Keratinocyte (primary cell): ENCODE results near the gene DMXL2. TPM values are rescaled to one million over a fixed set of nuclear protein-coding genes. Genes with fewer than 3 reads are reported as not detected.

Experiments used
- DNase-seq: peaks from one replicate; pipeline ENCODE4 v3.0.0-alpha.2; 2011; ENCODE audit warnings: low read depth, missing footprints, low spot score
- FAIRE-seq: peaks from 2 replicates; lab custom pipeline; 2011; peaks lifted over from hg19 to GRCh38; lab: Jason Lieb, UNC
- H2AFZ ChIP-seq: 2 replicates; pipeline ENCODE4 v1.6.0; 2012; ENCODE audit warnings: low read length, control low read depth, inconsistent platforms; ENCODE audit not compliant: control insufficient read depth
- H3K27ac ChIP-seq: 2 replicates; pipeline ENCODE4 v1.5.1; 2011; ENCODE audit warnings: low read length; ENCODE audit not compliant: control insufficient read depth, insufficient read depth
- H3K27me3 ChIP-seq: 3 replicates; pipeline ENCODE4 v1.6.0; 2011; ENCODE audit warnings: low read length; ENCODE audit not compliant: control insufficient read depth, insufficient read depth; ENCODE audit errors: extremely low read depth
- H3K36me3 ChIP-seq, 2 experiments: 2 replicates in 1 of 2; 3 replicates in 1 of 2; pipeline ENCODE4 v1.5.1; 2011; ENCODE audit warnings: low read length in 2 of 2, mild to moderate bottlenecking in 1 of 2; ENCODE audit not compliant: control insufficient read depth in 2 of 2, insufficient read depth in 2 of 2; ENCODE audit errors: extremely low read depth in 1 of 2
- H3K4me1 ChIP-seq: 3 replicates; pipeline ENCODE4 v1.5.1; 2011; ENCODE audit warnings: low read length; ENCODE audit not compliant: control insufficient read depth, insufficient read depth; ENCODE audit errors: extremely low read depth
- H3K4me2 ChIP-seq: 3 replicates; pipeline ENCODE4 v1.6.0; 2011; ENCODE audit warnings: low read depth, low read length; ENCODE audit not compliant: control insufficient read depth, insufficient read depth; ENCODE audit errors: extremely low read depth
- H3K4me3 ChIP-seq, 3 experiments: fragments of 200-600 bp in 1 of 3; sonication (generic) in 1 of 3; 2 replicates in 2 of 3; 3 replicates in 1 of 3; pipeline ENCODE4 v1.5.1; 2011 to 2016; ENCODE audit warnings: low read length in 3 of 3, mild to moderate bottlenecking in 3 of 3, control low read depth in 2 of 3, inconsistent platforms in 1 of 3, low read depth in 1 of 3, mixed read lengths in 1 of 3, mixed run types in 1 of 3, moderate library complexity in 1 of 3; ENCODE audit not compliant: control insufficient read depth in 2 of 3, insufficient read depth in 2 of 3; ENCODE audit errors: extremely low read depth in 1 of 3
- H3K79me2 ChIP-seq: 2 replicates; pipeline ENCODE4 v1.6.0; 2012; ENCODE audit warnings: low read length; ENCODE audit not compliant: control insufficient read depth, insufficient read depth
- H3K9ac ChIP-seq: 3 replicates; pipeline ENCODE4 v1.6.0; 2011; ENCODE audit warnings: low read length; ENCODE audit not compliant: control insufficient read depth, insufficient read depth; ENCODE audit errors: extremely low read depth
- H3K9me1 ChIP-seq: 3 replicates; pipeline ENCODE4 v1.6.0; 2011; ENCODE audit warnings: low read length; ENCODE audit not compliant: control insufficient read depth, insufficient read depth; ENCODE audit errors: extremely low read depth
- H3K9me3 ChIP-seq: 2 replicates; pipeline ENCODE4 v1.5.1; 2012; ENCODE audit warnings: low read depth, low read length; ENCODE audit not compliant: control insufficient read depth
- H4K20me1 ChIP-seq: 3 replicates; pipeline ENCODE4 v1.6.0; 2011; ENCODE audit warnings: low read length; ENCODE audit not compliant: control insufficient read depth, insufficient read depth; ENCODE audit errors: extremely low read depth
- EZH2 ChIP-seq: IDR thresholded peaks from one replicate; pipeline ENCODE4 v1.6.1; 2012; ENCODE audit warnings: inconsistent platforms, mild to moderate bottlenecking, low read length, moderate library complexity
- dilution Hi-C: fragments of 300-500 bp; cut with MboI; formaldehyde crosslinking; loops from one replicate; pipeline ENCODE4 v1.7.0; 2020; ENCODE audit warnings: low sequenced_read_pairs; ENCODE audit not compliant: extremely low pct_ligation_motif_present
- polyA plus RNA-seq, 5 experiments: library from polyadenylated mRNA; depleted of rRNA in 3 of 5; stranded (reverse) in 3 of 5; stranded (forward) in 1 of 5; unstranded in 1 of 5; fragments of >200 nt; gene quantifications; 1 replicate in 1 of 5; 2 replicates in 3 of 5; 3 replicates in 1 of 5; pipeline versions ENCODE4 v1.2.1 to v1.2.3, GENCODE V29; 2011 to 2012; ENCODE audit warnings: missing spikeins in 2 of 5, low read depth in 1 of 5, low replicate concordance in 1 of 5
- TF ChIP-seq, protein P1 (sequence below), 3 experiments: IDR thresholded peaks in 1 of 3; conservative IDR thresholded peaks in 1 of 3; optimal IDR thresholded peaks in 1 of 3; 2 replicates in 2 of 3; 3 replicates in 1 of 3; pipeline versions ENCODE3 to v1.5.1; 2011; ENCODE audit warnings: low read length in 3 of 3, mild to moderate bottlenecking in 3 of 3, moderate library complexity in 2 of 3, control low read depth in 1 of 3, inconsistent platforms in 1 of 3; ENCODE audit not compliant: insufficient read depth in 2 of 3; ENCODE audit errors: extremely low read depth in 1 of 3

Gene DMXL2
- polyA plus RNA-seq, 1 donor (not counting 4 experiments of a cell fraction or from before 2014, with no cell fraction given), result 14.9 TPM

DNA sequence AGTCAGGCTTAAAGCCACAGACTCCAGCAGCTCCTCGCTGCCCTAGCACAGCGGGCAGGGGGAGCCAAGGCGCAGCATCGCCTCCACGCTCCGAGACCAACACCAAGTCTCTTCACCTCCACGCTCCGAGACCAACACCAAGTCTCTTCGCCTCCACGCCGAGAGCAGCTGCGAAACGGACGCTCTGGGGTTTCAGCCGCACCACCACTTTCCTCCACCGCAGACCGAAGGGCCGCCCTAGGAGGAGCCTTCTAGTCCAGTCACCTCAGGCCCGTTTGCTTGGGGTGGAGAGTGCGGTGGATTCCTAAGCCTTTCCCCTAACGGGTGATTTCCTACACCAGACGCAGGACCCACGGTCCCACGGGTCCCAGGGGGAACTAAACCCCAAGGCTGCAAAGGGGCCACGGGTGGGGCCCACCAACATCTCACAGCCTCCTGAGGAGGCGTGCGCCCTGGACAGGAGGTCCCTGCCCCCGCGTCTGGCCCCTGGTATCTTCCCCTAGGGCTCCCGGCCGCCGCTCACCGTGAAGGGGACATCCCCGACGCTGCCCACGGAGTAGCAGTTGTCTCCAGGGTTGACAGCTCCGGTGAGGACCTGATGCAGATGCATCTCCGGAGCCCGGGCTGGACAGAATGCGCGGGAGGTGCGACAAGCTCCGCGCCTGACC lies 501 bp downstream of the DMXL2 start:
- Histone ChIP-seq H2AFZ (peak overlapping the region; percentile 99), H3K27me3 (no peaks in the 10 kb centered on the region), H4K20me1 (no peaks in the 10 kb centered on the region), H3K79me2 (peaks cover 23% of the 10 kb centered on the region), H3K4me2 (peak overlapping the region; percentile 91), H3K9me3 (no peaks in the 10 kb centered on the region), H3K4me1 (peaks cover 8% of the 10 kb centered on the region), H3K9me1 (no peaks in the 10 kb centered on the region), H3K4me3 (peak overlapping the region; percentile 83 to 91 (median 86)), H3K36me3 (no peaks in the 10 kb centered on the region), H3K9ac (peak overlapping the region; percentile 83), H3K27ac (peak overlapping the region; percentile 51)
- FAIRE-seq, result no peak
- dilution Hi-C loops, result no loop called here
- DNase-seq, result no peak
- TF ChIP-seq EZH2, result no peak
- TF ChIP-seq, protein P1, sequence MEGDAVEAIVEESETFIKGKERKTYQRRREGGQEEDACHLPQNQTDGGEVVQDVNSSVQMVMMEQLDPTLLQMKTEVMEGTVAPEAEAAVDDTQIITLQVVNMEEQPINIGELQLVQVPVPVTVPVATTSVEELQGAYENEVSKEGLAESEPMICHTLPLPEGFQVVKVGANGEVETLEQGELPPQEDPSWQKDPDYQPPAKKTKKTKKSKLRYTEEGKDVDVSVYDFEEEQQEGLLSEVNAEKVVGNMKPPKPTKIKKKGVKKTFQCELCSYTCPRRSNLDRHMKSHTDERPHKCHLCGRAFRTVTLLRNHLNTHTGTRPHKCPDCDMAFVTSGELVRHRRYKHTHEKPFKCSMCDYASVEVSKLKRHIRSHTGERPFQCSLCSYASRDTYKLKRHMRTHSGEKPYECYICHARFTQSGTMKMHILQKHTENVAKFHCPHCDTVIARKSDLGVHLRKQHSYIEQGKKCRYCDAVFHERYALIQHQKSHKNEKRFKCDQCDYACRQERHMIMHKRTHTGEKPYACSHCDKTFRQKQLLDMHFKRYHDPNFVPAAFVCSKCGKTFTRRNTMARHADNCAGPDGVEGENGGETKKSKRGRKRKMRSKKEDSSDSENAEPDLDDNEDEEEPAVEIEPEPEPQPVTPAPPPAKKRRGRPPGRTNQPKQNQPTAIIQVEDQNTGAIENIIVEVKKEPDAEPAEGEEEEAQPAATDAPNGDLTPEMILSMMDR (optimal IDR thresholded peaks at IDR 0.05 in 1 of 3, IDR thresholded peaks at IDR 0.05 in 1 of 3, conservative IDR thresholded peaks at IDR 0.05 in 1 of 3; ENCODE audit: extremely low read depth in 1 of 3, insufficient read depth in 2 of 3, low read length in 3 of 3), result peak in 2 of 3 experiments; percentile 29 to 32

DNA sequence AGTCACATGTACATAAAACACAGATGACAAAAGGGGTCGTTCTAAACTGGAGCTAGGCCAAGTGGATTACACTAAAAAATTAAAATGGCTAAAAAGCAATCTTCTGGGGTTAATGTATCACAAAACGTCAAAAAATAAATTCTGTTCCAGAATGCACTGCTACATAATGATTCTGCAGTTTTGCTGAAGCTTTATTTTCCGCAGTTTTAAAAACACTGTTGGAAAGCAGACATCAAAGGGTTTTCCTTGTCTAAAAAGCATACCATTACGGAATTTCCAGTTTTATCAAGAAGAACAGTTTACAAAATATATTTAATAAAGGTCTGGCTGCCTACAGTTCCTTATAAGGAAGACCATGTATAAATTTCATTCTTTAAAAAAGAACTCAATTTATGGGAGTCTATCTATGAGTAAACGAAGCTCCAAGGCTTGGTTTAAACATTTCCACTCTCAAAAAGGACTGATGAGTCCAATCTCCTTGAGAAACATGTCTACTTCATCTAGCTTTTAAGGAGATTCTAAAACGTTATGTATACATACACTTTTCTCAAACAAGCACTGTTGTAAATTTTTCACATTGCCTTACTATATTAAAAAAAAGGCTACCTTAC lies 1.3 kb downstream of the DMXL2 start:
- Histone ChIP-seq H3K9ac (peak overlapping the region; percentile 83), H3K36me3 (no peaks in the 10 kb centered on the region), H2AFZ (peak overlapping the region; percentile 99), H3K27me3 (no peaks in the 10 kb centered on the region), H3K9me1 (no peaks in the 10 kb centered on the region), H3K27ac (peak overlapping the region; percentile 51), H4K20me1 (no peaks in the 10 kb centered on the region), H3K9me3 (no peaks in the 10 kb centered on the region), H3K4me3 (peak overlapping the region; percentile 83 to 91 (median 86)), H3K79me2 (peaks cover 23% of the 10 kb centered on the region), H3K4me2 (peak overlapping the region; percentile 91), H3K4me1 (peaks cover 8% of the 10 kb centered on the region)
- FAIRE-seq, result no peak
- TF ChIP-seq, protein P1 (optimal IDR thresholded peaks at IDR 0.05 in 1 of 3, IDR thresholded peaks at IDR 0.05 in 1 of 3, conservative IDR thresholded peaks at IDR 0.05 in 1 of 3; ENCODE audit: extremely low read depth in 1 of 3, insufficient read depth in 2 of 3, low read length in 3 of 3), result no peak
- no peak for TF ChIP-seq EZH2
- no peak for DNase-seq
- dilution Hi-C loops, result no loop called here
